Neuronal stem cell (in vitro differentiated cells): ENCODE data around the gene BCAS1.

Experiments
- DNase-seq: peaks from one replicate; pipeline ENCODE4 v3.0.0-alpha.2; 2013; ENCODE audit warnings: low spot score
- H2AFZ ChIP-seq: one replicate; pipeline ENCODE4 v1.6.1; 2013; ENCODE audit warnings: mild to moderate bottlenecking, low read length, inconsistent platforms
- H2AK5ac ChIP-seq: 2 replicates; pipeline ENCODE4 v1.6.1; 2013; ENCODE audit warnings: low read depth, mild to moderate bottlenecking, inconsistent platforms, low read length, moderate library complexity, mixed read lengths
- H2BK120ac ChIP-seq: 2 replicates; pipeline ENCODE4 v1.6.1; 2013; ENCODE audit warnings: low read depth, mild to moderate bottlenecking, inconsistent platforms, low read length, moderate library complexity, mixed read lengths
- H2BK12ac ChIP-seq: one replicate; pipeline ENCODE4 v1.6.1; 2013; ENCODE audit warnings: low read length, inconsistent platforms
- H2BK15ac ChIP-seq: 2 replicates; pipeline ENCODE4 v1.6.1; 2013; ENCODE audit warnings: mild to moderate bottlenecking, low read length, inconsistent platforms, mixed read lengths
- H2BK5ac ChIP-seq: one replicate; pipeline ENCODE4 v1.6.1; 2013; ENCODE audit warnings: inconsistent platforms, mild to moderate bottlenecking, low read length, moderate library complexity
- H3K14ac ChIP-seq: one replicate; pipeline ENCODE4 v1.6.1; 2013; ENCODE audit warnings: low read length, inconsistent platforms
- H3K18ac ChIP-seq: 2 replicates; pipeline ENCODE4 v1.6.1; 2013; ENCODE audit warnings: low read length, inconsistent platforms
- H3K23ac ChIP-seq: 2 replicates; pipeline ENCODE4 v1.6.1; 2013; ENCODE audit warnings: low read depth, mild to moderate bottlenecking, mixed read lengths, low read length, inconsistent platforms; ENCODE audit not compliant: poor library complexity
- H3K27ac ChIP-seq: replicated peaks from 3 replicates; pipeline ENCODE4 v1.5.1; 2013; ENCODE audit warnings: low read length, inconsistent platforms
- H3K27me3 ChIP-seq, 3 experiments: 2 replicates each; pipeline ENCODE4 v1.6.1; 2013; ENCODE audit warnings: low read length in 3 of 3, mild to moderate bottlenecking in 2 of 3, inconsistent platforms in 1 of 3, low read depth in 1 of 3, mixed read lengths in 1 of 3, moderate library complexity in 1 of 3; ENCODE audit not compliant: control insufficient read depth in 3 of 3, insufficient read depth in 3 of 3
- H3K36me3 ChIP-seq, 2 donors: replicated peaks in 1 of 2; 2 replicates each; pipeline ENCODE4 v1.6.1; 2013; ENCODE audit warnings: low read length in 2 of 2; ENCODE audit not compliant: control insufficient read depth in 2 of 2, insufficient read depth in 2 of 2
- H3K4ac ChIP-seq: 2 replicates; pipeline ENCODE4 v1.6.1; 2013; ENCODE audit warnings: inconsistent platforms, mild to moderate bottlenecking, low read length, moderate library complexity
- H3K4me1 ChIP-seq, 2 donors: 1 replicate in 1 of 2; 2 replicates in 1 of 2; pipeline ENCODE4 v1.6.1; 2013; ENCODE audit warnings: low read length in 2 of 2, low read depth in 1 of 2; ENCODE audit not compliant: control insufficient read depth in 2 of 2, insufficient read depth in 1 of 2
- H3K4me2 ChIP-seq: one replicate; pipeline ENCODE4 v1.6.1; 2013; ENCODE audit warnings: mild to moderate bottlenecking, low read length, inconsistent platforms; ENCODE audit not compliant: insufficient read depth, poor library complexity, severe bottlenecking
- H3K4me3 ChIP-seq, 2 donors: 2 replicates each; pipeline ENCODE4 v1.5.1; 2013; ENCODE audit warnings: low read length in 2 of 2, mild to moderate bottlenecking in 2 of 2, inconsistent platforms in 1 of 2, moderate library complexity in 1 of 2
- H3K79me1 ChIP-seq: one replicate; pipeline ENCODE4 v1.6.1; 2013; ENCODE audit warnings: low read depth, mild to moderate bottlenecking, inconsistent platforms, low read length, moderate library complexity
- H3K9ac ChIP-seq: one replicate; pipeline ENCODE4 v1.6.1; 2013; ENCODE audit warnings: mild to moderate bottlenecking, low read depth, low read length, inconsistent platforms; ENCODE audit not compliant: poor library complexity
- H3K9me3 ChIP-seq, 2 donors: replicated peaks in 1 of 2; 2 replicates each; pipeline versions ENCODE3 to v1.6.1; 2013; ENCODE audit warnings: low read length in 2 of 2, mild to moderate bottlenecking in 2 of 2, inconsistent platforms in 1 of 2, low read depth in 1 of 2, mixed read lengths in 1 of 2, moderate library complexity in 1 of 2; ENCODE audit not compliant: control insufficient read depth in 2 of 2, insufficient read depth in 1 of 2
- H4K8ac ChIP-seq: one replicate; pipeline ENCODE4 v1.6.1; 2013; ENCODE audit warnings: low read depth, mild to moderate bottlenecking, inconsistent platforms, low read length, moderate library complexity
- H4K91ac ChIP-seq: one replicate; pipeline ENCODE4 v1.6.1; 2013; ENCODE audit warnings: low read length, low read depth, mild to moderate bottlenecking, inconsistent platforms; ENCODE audit not compliant: poor library complexity
- WGBS, 2 donors: extraction: QIAGEN DNeasy Blood & Tissue Kit; methylation state at CpG; one replicate each; pipeline ENCODE4 v1.1.7; 2013; ENCODE audit warnings: missing lambda C conversion rate in 2 of 2, mixed read lengths in 1 of 2; ENCODE audit not compliant: insufficient read length in 2 of 2, insufficient replicate concordance in 1 of 2; ENCODE audit errors: extremely low coverage in 2 of 2; 5-methylcytosine and 5-hydroxymethylcytosine counted together

The BCAS1 gene

DNA sequence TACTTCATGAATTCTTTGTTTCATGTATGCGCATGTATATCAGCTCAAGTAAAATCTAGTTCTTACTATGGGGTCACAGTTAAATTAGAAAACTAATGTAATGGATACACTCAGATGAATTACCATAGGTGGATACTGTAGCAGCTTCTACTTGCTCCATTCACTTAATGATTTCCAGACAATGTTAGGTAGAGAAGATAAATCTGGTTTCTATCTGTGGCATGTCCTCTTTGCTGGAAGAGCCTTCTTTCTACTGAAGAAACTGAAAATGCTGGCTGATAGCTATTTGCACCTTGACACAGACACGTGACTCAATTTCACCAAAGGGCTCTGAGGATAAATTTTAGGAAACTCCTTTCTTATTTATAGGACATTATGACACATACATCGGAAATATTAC lies 49.5 kb downstream of the BCAS1 start:
- H2BK5ac ChIP-seq = no peak overlapping the region
- DNase-seq = no peak
- no peaks in the 10 kb centered on the region for H3K36me3 ChIP-seq
- H3K14ac ChIP-seq = no peak overlapping the region
- H2BK15ac ChIP-seq = no peak overlapping the region
- H3K9ac ChIP-seq = no peak overlapping the region
- no peak overlapping the region for H2AFZ ChIP-seq
- no peak overlapping the region for H4K8ac ChIP-seq
- H2AK5ac ChIP-seq = no peak overlapping the region
- H3K4me2 ChIP-seq = no peak overlapping the region
- H3K79me1 ChIP-seq = no peaks in the 10 kb centered on the region
- no CpG with 5 or more reads among the region's 3 CpGs for WGBS, 2 donors
- no peak overlapping the region for H2BK120ac ChIP-seq
- no peaks in the 10 kb centered on the region for H3K9me3 ChIP-seq
- no peak overlapping the region for H3K4me3 ChIP-seq
- peaks cover 0 to 6% of the 10 kb centered on the region in 2 donors for H3K4me1 ChIP-seq
- no peaks in the 10 kb centered on the region for H3K27me3 ChIP-seq
- no peak overlapping the region for H3K23ac ChIP-seq
- no peak overlapping the region for H3K4ac ChIP-seq
- H2BK12ac ChIP-seq = no peak overlapping the region
- H3K27ac ChIP-seq = no peak overlapping the region
- H4K91ac ChIP-seq = no peak overlapping the region
- H3K18ac ChIP-seq = no peak overlapping the region

DNA sequence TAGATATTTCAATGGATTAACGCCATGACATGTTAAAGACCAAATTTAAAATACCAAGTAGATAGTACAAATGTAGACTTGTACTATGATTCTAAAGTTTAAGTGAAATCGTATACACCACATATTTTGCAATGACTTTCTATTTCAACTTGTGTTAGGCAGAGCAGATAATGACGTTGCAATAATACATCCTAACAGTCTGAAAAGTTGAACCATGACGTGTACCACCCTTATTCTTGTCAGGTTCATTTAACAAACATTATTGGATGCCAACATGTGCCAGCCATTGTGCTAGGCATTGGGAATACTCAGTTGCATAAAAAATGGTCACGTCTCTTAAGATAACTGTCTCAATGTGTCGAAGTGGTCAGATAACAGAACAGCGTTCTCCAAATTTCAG lies 50.0 kb downstream of the BCAS1 start:
- no peak for DNase-seq

GRCh38 chr20:54019585-54019984 lies 50.8 kb downstream of the BCAS1 start:
- Histone ChIP-seq H2AK5ac (no peak overlapping the region), H4K91ac (no peak overlapping the region), H4K8ac (no peak overlapping the region), H3K4ac (no peak overlapping the region), H3K4me3 (no peak overlapping the region), H2BK120ac (no peak overlapping the region), H3K79me1 (no peaks in the 10 kb centered on the region), H3K14ac (no peak overlapping the region), H3K4me1 (peaks cover 0 to 4% of the 10 kb centered on the region in 2 donors), H3K27me3 (no peaks in the 10 kb centered on the region), H3K9ac (no peak overlapping the region), H3K18ac (no peak overlapping the region), H2BK15ac (no peak overlapping the region), H3K9me3 (no peaks in the 10 kb centered on the region), H2AFZ (no peak overlapping the region), H3K4me2 (no peak overlapping the region), H2BK12ac (no peak overlapping the region), H2BK5ac (no peak overlapping the region), H3K23ac (no peak overlapping the region), H3K36me3 (no peaks in the 10 kb centered on the region), H3K27ac (no peak overlapping the region)
- no peak for DNase-seq
- WGBS, 2 donors = no CpG with 5 or more reads among the region's 6 CpGs

More for the DNA sequence above, 50.0 kb downstream of the BCAS1 start:
- Histone ChIP-seq H3K79me1 (no peaks in the 10 kb centered on the region), H2AK5ac (no peak overlapping the region), H3K4ac (no peak overlapping the region), H2BK12ac (no peak overlapping the region), H2AFZ (no peak overlapping the region), H2BK120ac (no peak overlapping the region), H3K27me3 (no peaks in the 10 kb centered on the region), H3K14ac (no peak overlapping the region), H3K4me3 (no peak overlapping the region), H3K23ac (no peak overlapping the region), H3K27ac (no peak overlapping the region), H2BK5ac (no peak overlapping the region), H3K36me3 (no peaks in the 10 kb centered on the region), H4K91ac (no peak overlapping the region), H3K9ac (no peak overlapping the region), H3K4me1 (peaks cover 0 to 6% of the 10 kb centered on the region in 2 donors), H2BK15ac (no peak overlapping the region), H3K18ac (no peak overlapping the region), H4K8ac (no peak overlapping the region), H3K9me3 (no peaks in the 10 kb centered on the region), H3K4me2 (no peak overlapping the region)
- no CpG with 5 or more reads among the region's 7 CpGs for WGBS, 2 donors

DNA sequence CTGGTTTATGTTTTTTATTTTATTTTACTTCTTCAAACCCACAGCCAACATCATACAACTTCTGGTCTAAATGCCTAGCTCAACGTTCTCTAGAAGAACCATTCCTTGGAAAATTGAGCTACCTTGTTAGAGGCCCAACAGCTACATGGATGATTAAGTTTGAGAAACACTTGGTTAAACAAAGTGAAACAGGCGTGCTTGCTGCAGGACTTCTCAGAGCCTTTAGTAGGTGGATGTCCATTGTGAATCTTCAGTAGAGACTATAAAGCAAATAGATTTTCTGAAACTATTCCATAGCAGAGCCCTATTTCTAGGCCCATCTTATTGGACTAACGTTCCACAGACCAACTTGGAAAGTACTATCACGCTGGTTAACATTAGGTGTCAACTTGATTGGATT lies 51.3 kb downstream of the BCAS1 start:
- H3K36me3 ChIP-seq = no peaks in the 10 kb centered on the region
- no peak overlapping the region for H2AFZ ChIP-seq
- no peak overlapping the region for H3K4me2 ChIP-seq
- no peak overlapping the region for H3K18ac ChIP-seq
- H3K4me3 ChIP-seq = no peak overlapping the region
- H2BK15ac ChIP-seq = no peak overlapping the region
- no peak overlapping the region for H4K8ac ChIP-seq
- H3K14ac ChIP-seq = no peak overlapping the region
- H3K23ac ChIP-seq = no peak overlapping the region
- peaks cover 0 to 6% of the 10 kb centered on the region in 2 donors for H3K4me1 ChIP-seq
- no peak overlapping the region for H2BK12ac ChIP-seq
- H2BK120ac ChIP-seq = no peak overlapping the region
- no peak for DNase-seq
- H3K9me3 ChIP-seq = no peaks in the 10 kb centered on the region
- no peak overlapping the region for H3K9ac ChIP-seq
- H3K4ac ChIP-seq = no peak overlapping the region
- H3K79me1 ChIP-seq = no peaks in the 10 kb centered on the region
- no CpG with 5 or more reads among the region's 4 CpGs for WGBS, 2 donors
- H4K91ac ChIP-seq = no peak overlapping the region
- no peak overlapping the region for H3K27ac ChIP-seq
- H3K27me3 ChIP-seq = no peaks in the 10 kb centered on the region
- H2AK5ac ChIP-seq = no peak overlapping the region
- no peak overlapping the region for H2BK5ac ChIP-seq
